ENCODE data around the gene CCDC106.

- no peak for TF ChIP-seq CTCF (conservative IDR thresholded peaks at IDR 0.05; ENCODE audit: low read depth, low read length)
- no peak for TF ChIP-seq MAZ (IDR thresholded peaks at IDR 0.05; ENCODE audit: borderline replicate concordance, low read depth, low read length)
- TF ChIP-seq RFX5 (IDR thresholded peaks at IDR 0.05; ENCODE audit: low read depth, low read length) = no peak
- no peak for TF ChIP-seq POLR2A (IDR thresholded peaks at IDR 0.05; ENCODE audit: low read depth, low read length)
- TF ChIP-seq CEBPB (IDR thresholded peaks at IDR 0.05; ENCODE audit: low read depth, low read length) = no peak
- no peak for TF ChIP-seq FOS (IDR thresholded peaks at IDR 0.05; ENCODE audit: low read depth, low read length)
- no peak for TF ChIP-seq CHD1 (IDR thresholded peaks at IDR 0.05; ENCODE audit: low read depth, low read length)
- TF ChIP-seq ELK1 (IDR thresholded peaks at IDR 0.05; ENCODE audit: borderline replicate concordance, low read depth, low read length) = no peak
Observed at GRCh38 chr19:55649268-55650125, 1.5 kb downstream of the CCDC106 start.

Measured in IMR-90 (cell line).